H1 (cell line): Measurements from ENCODE around the gene NELL1. TPM values are rescaled to one million over a fixed set of nuclear protein-coding genes. Genes with fewer than 3 reads are reported as not detected.

Source experiments
- CTCF ChIA-PET: fragments of 300-600 bp; sonication (Branson Sonifier 250); formaldehyde crosslinking; loops from one replicate; lab custom pipeline; 2021; ENCODE audit not compliant: partially characterized antibody; lab: Charles Lee
- POLR2A ChIA-PET: fragments of 300-600 bp; sonication (Branson Sonifier 250); formaldehyde crosslinking; loops from one replicate; lab custom pipeline; 2021; ENCODE audit warnings: inconsistent platforms; ENCODE audit not compliant: partially characterized antibody; lab: Charles Lee
- DNase-seq, 2 experiments: peaks; one replicate each; pipeline versions ENCODE4 v3.0.0 to v3.0.0-alpha.2; 2010 to 2022; ENCODE audit warnings: low spot score in 2 of 2, low read depth in 1 of 2, mixed read lengths in 1 of 2
- FAIRE-seq: peaks from 2 replicates; lab custom pipeline; 2011; peaks lifted over from hg19 to GRCh38; lab: Jason Lieb, UNC
- H2AFZ ChIP-seq: 2 replicates; pipeline ENCODE4 v1.8.1; 2012; ENCODE audit warnings: low read length, inconsistent platforms
- H2AK5ac ChIP-seq: 2 replicates; pipeline ENCODE4 v1.6.1; 2013; ENCODE audit warnings: low read depth, low read length
- H2BK120ac ChIP-seq: replicated peaks from 2 replicates; pipeline ENCODE3; 2013; ENCODE audit warnings: low read depth, low read length, inconsistent platforms
- H2BK12ac ChIP-seq: 2 replicates; pipeline ENCODE4 v1.6.1; 2013; ENCODE audit warnings: low read depth, low read length
- H2BK15ac ChIP-seq: 2 replicates; pipeline ENCODE4 v1.6.1; 2013; ENCODE audit warnings: low read length
- H2BK20ac ChIP-seq: 2 replicates; pipeline ENCODE4 v1.6.1; 2013; ENCODE audit warnings: low read length
- H2BK5ac ChIP-seq: 2 replicates; pipeline ENCODE4 v1.6.1; 2013; ENCODE audit warnings: low read depth, low read length
- H3K14ac ChIP-seq: 2 replicates; pipeline ENCODE4 v1.6.1; 2013; ENCODE audit warnings: inconsistent platforms; ENCODE audit not compliant: insufficient read length
- H3K18ac ChIP-seq: 2 replicates; pipeline ENCODE4 v1.6.1; 2013; ENCODE audit warnings: low read length; ENCODE audit errors: extremely low read depth
- H3K23ac ChIP-seq: 2 replicates; pipeline ENCODE4 v1.6.1; 2013; ENCODE audit warnings: inconsistent platforms; ENCODE audit not compliant: insufficient read length
- H3K23me2 ChIP-seq: 2 replicates; pipeline ENCODE4 v1.6.1; 2013; ENCODE audit warnings: low read depth, low read length
- H3K27ac ChIP-seq: 2 replicates; pipeline ENCODE4 v1.6.1; 2011; ENCODE audit warnings: low read depth, low read length, inconsistent platforms
- H3K27me3 ChIP-seq, 4 experiments: replicated peaks in 1 of 4; 1 replicate in 1 of 4; 2 replicates in 3 of 4; pipeline versions ENCODE4 v1.6.1 to v1.8.1; 2011 to 2013; ENCODE audit warnings: low read length in 3 of 4, mild to moderate bottlenecking in 3 of 4, inconsistent platforms in 2 of 4, mixed read lengths in 2 of 4, moderate library complexity in 1 of 4; ENCODE audit not compliant: control insufficient read depth in 3 of 4, insufficient read depth in 3 of 4; ENCODE audit errors: extremely low read depth in 1 of 4
- H3K36me3 ChIP-seq, 4 experiments: 2 replicates each; pipeline versions ENCODE4 v1.6.1 to v1.8.1; 2011 to 2013; ENCODE audit warnings: mild to moderate bottlenecking in 4 of 4, low read length in 3 of 4, moderate library complexity in 2 of 4, control low read depth in 1 of 4, inconsistent platforms in 1 of 4; ENCODE audit not compliant: insufficient read depth in 4 of 4, control insufficient read depth in 2 of 4
- H3K4ac ChIP-seq: replicated peaks from 2 replicates; pipeline ENCODE3; 2013; ENCODE audit warnings: low read length, low read depth, mixed read lengths, inconsistent platforms; ENCODE audit not compliant: insufficient read length
- H3K4me1 ChIP-seq, 4 experiments: replicated peaks in 1 of 4; 1 replicate in 1 of 4; 2 replicates in 3 of 4; pipeline versions ENCODE4 v1.6.1 to v1.8.1; 2011 to 2013; ENCODE audit warnings: low read length in 3 of 4, inconsistent platforms in 2 of 4, mixed read lengths in 1 of 4; ENCODE audit not compliant: insufficient read depth in 4 of 4, control insufficient read depth in 3 of 4
- H3K4me2 ChIP-seq, 2 experiments: 2 replicates each; pipeline versions ENCODE4 v1.6.1 to v1.8.1; 2011 to 2013; ENCODE audit warnings: low read depth in 2 of 2, low read length in 2 of 2, control low read depth in 1 of 2, inconsistent platforms in 1 of 2, mild to moderate bottlenecking in 1 of 2; ENCODE audit not compliant: insufficient read depth in 1 of 2
- H3K4me3 ChIP-seq, 4 experiments: fragments of 200-600, 300-600 bp in 1 of 4; sonication (generic), shearing (Covaris generic), sonication (Bioruptor Twin) in 1 of 4; 2 replicates each; pipeline versions ENCODE4 v1.5.1 to v1.8.1; 2011 to 2016; ENCODE audit warnings: low read length in 4 of 4, low read depth in 3 of 4, control low read depth in 2 of 4, inconsistent platforms in 2 of 4, mild to moderate bottlenecking in 2 of 4, mixed read lengths in 1 of 4, moderate library complexity in 1 of 4; ENCODE audit not compliant: insufficient read depth in 2 of 4; ENCODE audit errors: extremely low read depth in 1 of 4
- H3K56ac ChIP-seq: replicated peaks from 2 replicates; pipeline ENCODE3; 2013; ENCODE audit warnings: low read depth, mild to moderate bottlenecking, mixed read lengths, low read length, inconsistent platforms; ENCODE audit not compliant: insufficient read length
- H3K79me1 ChIP-seq: 2 replicates; pipeline ENCODE4 v1.6.1; 2013; ENCODE audit warnings: low read depth, low read length, control low read depth
- H3K79me2 ChIP-seq, 2 experiments: 2 replicates each; pipeline versions ENCODE4 v1.6.1 to v1.8.1; 2012 to 2013; ENCODE audit warnings: low read length in 2 of 2, mild to moderate bottlenecking in 2 of 2, inconsistent platforms in 1 of 2; ENCODE audit not compliant: insufficient read depth in 2 of 2, control insufficient read depth in 1 of 2
- H3K9ac ChIP-seq, 4 experiments: replicated peaks in 1 of 4; 1 replicate in 1 of 4; 2 replicates in 3 of 4; pipeline versions ENCODE4 v1.6.1 to v1.8.1; 2011 to 2013; ENCODE audit warnings: low read depth in 3 of 4, low read length in 3 of 4, control low read depth in 2 of 4, mild to moderate bottlenecking in 2 of 4, moderate library complexity in 2 of 4, inconsistent platforms in 1 of 4; ENCODE audit errors: extremely low read depth in 1 of 4
- H3K9me3 ChIP-seq, 2 experiments: 2 replicates each; pipeline versions ENCODE4 v1.6.1 to v1.8.1; 2012 to 2013; ENCODE audit warnings: mild to moderate bottlenecking in 2 of 2, moderate library complexity in 2 of 2, control low read depth in 1 of 2, inconsistent platforms in 1 of 2, low read depth in 1 of 2, low read length in 1 of 2, mixed read lengths in 1 of 2; ENCODE audit not compliant: insufficient read depth in 2 of 2
- H4K20me1 ChIP-seq, 2 experiments: replicated peaks in 1 of 2; 2 replicates each; pipeline versions ENCODE3 to v1.8.1; 2011 to 2013; ENCODE audit warnings: inconsistent platforms in 2 of 2, low read length in 2 of 2, mild to moderate bottlenecking in 1 of 2; ENCODE audit not compliant: insufficient read depth in 2 of 2, control insufficient read depth in 1 of 2
- H4K5ac ChIP-seq: 2 replicates; pipeline ENCODE4 v1.6.1; 2013; ENCODE audit warnings: low read length, low read depth, mixed read lengths, inconsistent platforms; ENCODE audit not compliant: insufficient read length
- H4K8ac ChIP-seq: 2 replicates; pipeline ENCODE4 v1.8.0; 2013; ENCODE audit warnings: mild to moderate bottlenecking, moderate library complexity, low read length, inconsistent platforms; ENCODE audit not compliant: insufficient read depth; ENCODE audit errors: extremely low read depth
- H4K91ac ChIP-seq: replicated peaks from 2 replicates; pipeline ENCODE3; 2013; ENCODE audit warnings: low read length, mixed read lengths, inconsistent platforms; ENCODE audit not compliant: insufficient read length
- CBX5 ChIP-seq: fragments of 300-800, 300-1000 bp; sonication (generic); IDR thresholded peaks from 2 replicates; pipeline ENCODE4 v1.7.1; 2016; ENCODE audit warnings: antibody characterized with exemption, low read length, low read depth
- CBX8 ChIP-seq: fragments of 300-800, 300-1000 bp; sonication (generic); IDR thresholded peaks from 2 replicates; pipeline ENCODE4 v1.7.1; 2016; ENCODE audit warnings: low read depth, low read length, borderline replicate concordance
- CTBP2 ChIP-seq: IDR thresholded peaks from 2 replicates; pipeline ENCODE4 v1.7.0; 2011; ENCODE audit warnings: borderline replicate concordance, mild to moderate bottlenecking, moderate library complexity, mixed read lengths, low read length; ENCODE audit not compliant: insufficient read depth, insufficient read length
- EGR1 ChIP-seq: IDR thresholded peaks from 2 replicates; pipeline ENCODE4 v1.6.1; 2011; ENCODE audit warnings: low read depth, low read length, borderline replicate concordance
- EZH2 ChIP-seq: fragments of 200-600 bp; sonication (generic); IDR thresholded peaks from 2 replicates; pipeline ENCODE4 v1.7.1; 2012; ENCODE audit warnings: low read depth, mild to moderate bottlenecking, moderate library complexity, low read length, inconsistent platforms; ENCODE audit not compliant: severe bottlenecking
- GTF2F1 ChIP-seq: IDR thresholded peaks from 2 replicates; pipeline ENCODE4 v1.6.1; 2012; ENCODE audit warnings: low read depth, low read length, improper control_type of control experiment, borderline replicate concordance
- HDAC6 ChIP-seq: IDR thresholded peaks from one replicate; pipeline ENCODE4 v1.7.1; 2012; ENCODE audit warnings: low read depth, mild to moderate bottlenecking, inconsistent platforms, low read length, moderate library complexity
- KDM5A ChIP-seq: fragments of 200-600 bp; IDR thresholded peaks from 2 replicates; pipeline ENCODE4 v1.7.1; 2012; ENCODE audit warnings: mild to moderate bottlenecking, low read length, inconsistent platforms, mixed read lengths
- NRF1 ChIP-seq: IDR thresholded peaks from 2 replicates; pipeline ENCODE4 v1.6.1; 2011; ENCODE audit warnings: mild to moderate bottlenecking, low read depth, low read length, improper control_type of control experiment
- RBBP5 ChIP-seq: IDR thresholded peaks from 2 replicates; pipeline ENCODE4 v1.7.1; 2012; ENCODE audit warnings: low read depth, mild to moderate bottlenecking, inconsistent platforms, low read length, moderate library complexity, borderline replicate concordance
- SIRT6 ChIP-seq: IDR thresholded peaks from one replicate; pipeline ENCODE4 v1.7.1; 2012; ENCODE audit warnings: low read length, inconsistent platforms
- SP4 ChIP-seq: IDR thresholded peaks from 2 replicates; pipeline ENCODE4 v1.6.1; 2012; ENCODE audit warnings: low read length, inconsistent platforms
- TAF7 ChIP-seq: optimal IDR thresholded peaks from 2 replicates; pipeline ENCODE3; 2011; ENCODE audit warnings: low read depth, mild to moderate bottlenecking, inconsistent platforms, low read length, moderate library complexity, borderline replicate concordance
- USF2 ChIP-seq: IDR thresholded peaks from 2 replicates; pipeline ENCODE4 v1.6.1; 2011; ENCODE audit warnings: low read length, improper control_type of control experiment
- WGBS, 2 experiments: shearing (Covaris generic) in 1 of 2; methylation state at CpG; one replicate each; pipeline versions ENCODE4 v1.1.6 to v1.1.7; 2013 to 2015; ENCODE audit warnings: low lambda C conversion rate in 2 of 2, mixed read lengths in 2 of 2, inconsistent platforms in 1 of 2, low coverage in 1 of 2, missing lambda C conversion rate in 1 of 2; ENCODE audit not compliant: insufficient replicate concordance in 2 of 2, insufficient coverage in 1 of 2, insufficient read length in 1 of 2; ENCODE audit errors: extremely low coverage in 1 of 2, missing lambda C conversion rate in 1 of 2; 5-methylcytosine and 5-hydroxymethylcytosine counted together
- polyA plus RNA-seq, 7 experiments: library from polyadenylated mRNA; depleted of rRNA in 3 of 7; stranded (reverse) in 5 of 7; unstranded in 2 of 7; fragments of >200 nt in 5 of 7; fragments of 200-250 nt in 2 of 7; gene quantifications; 1 replicate in 5 of 7; 2 replicates in 1 of 7; 4 replicates in 1 of 7; pipeline versions ENCODE4 v1.2.1 to v1.2.3, GENCODE V29; 2011 to 2013; ENCODE audit warnings: missing spikeins in 2 of 7, mixed read lengths in 2 of 7
- total RNA-seq: library from RNA; stranded (reverse); fragmentation: NEBNext Ultra II Directional; extraction: Animal tissue kit (Norgen Biotek cat#: 25700); gene quantifications from 2 replicates; pipeline ENCODE4 v1.2.1, GENCODE V29; 2021

NELL1 gene
- total and polyA plus RNA-seq, 2 of the 8 experiments (the other 6 are each of a cell fraction or from before 2014, with no cell fraction given) = 0.21 TPM; not detected in 1

- H2AFZ ChIP-seq = no peak overlapping the region
- WGBS, 2 experiments = 92% methylated on average over 2 of the region's 2 CpGs; no CpG with 5 or more reads in 1 of the 2 experiments
- no peak overlapping the region for H2BK15ac ChIP-seq
Observed at GRCh38 chr11:21414953-21415352, 745.6 kb downstream of the NELL1 start.

More at GRCh38 chr11:21414953-21415352, 745.6 kb downstream of the NELL1 start:
- Histone ChIP-seq H3K9ac (no peak overlapping the region), H4K91ac (no peak overlapping the region), H3K79me1 (no peaks in the 10 kb centered on the region), H3K27ac (no peak overlapping the region), H2BK20ac (no peak overlapping the region), H3K9me3 (no peaks in the 10 kb centered on the region), H3K4me2 (no peak overlapping the region), H4K8ac (no peak overlapping the region), H3K14ac (no peak overlapping the region), H2BK12ac (no peak overlapping the region), H3K4me1 (no peaks in the 10 kb centered on the region), H3K23me2 (no peaks in the 10 kb centered on the region), H3K4ac (no peak overlapping the region), H3K23ac (no peak overlapping the region), H3K4me3 (no peak overlapping the region), H3K27me3 (no peaks in the 10 kb centered on the region), H2AK5ac (no peak overlapping the region), H3K56ac (no peak overlapping the region), H4K20me1 (no peaks in the 10 kb centered on the region), H2BK5ac (no peak overlapping the region), H4K5ac (no peak overlapping the region), H3K79me2 (no peaks in the 10 kb centered on the region), H3K18ac (no peak overlapping the region), H2BK120ac (no peak overlapping the region), H3K36me3 (no peaks in the 10 kb centered on the region)
- FAIRE-seq (no peak), DNase-seq (no peak)
- POLR2A ChIA-PET = no interaction called here
- CTCF ChIA-PET = no interaction called here
- TF ChIP-seq EGR1 (no peak), CBX8 (no peak), USF2 (no peak), KDM5A (no peak), RBBP5 (no peak), SP4 (no peak), EZH2 (no peak), CTBP2 (no peak), NRF1 (no peak), CBX5 (no peak), HDAC6 (no peak), SIRT6 (no peak), TAF7 (no peak), GTF2F1 (no peak)
